ENCODE data around the gene NFIB.

The NFIB gene

DNA sequence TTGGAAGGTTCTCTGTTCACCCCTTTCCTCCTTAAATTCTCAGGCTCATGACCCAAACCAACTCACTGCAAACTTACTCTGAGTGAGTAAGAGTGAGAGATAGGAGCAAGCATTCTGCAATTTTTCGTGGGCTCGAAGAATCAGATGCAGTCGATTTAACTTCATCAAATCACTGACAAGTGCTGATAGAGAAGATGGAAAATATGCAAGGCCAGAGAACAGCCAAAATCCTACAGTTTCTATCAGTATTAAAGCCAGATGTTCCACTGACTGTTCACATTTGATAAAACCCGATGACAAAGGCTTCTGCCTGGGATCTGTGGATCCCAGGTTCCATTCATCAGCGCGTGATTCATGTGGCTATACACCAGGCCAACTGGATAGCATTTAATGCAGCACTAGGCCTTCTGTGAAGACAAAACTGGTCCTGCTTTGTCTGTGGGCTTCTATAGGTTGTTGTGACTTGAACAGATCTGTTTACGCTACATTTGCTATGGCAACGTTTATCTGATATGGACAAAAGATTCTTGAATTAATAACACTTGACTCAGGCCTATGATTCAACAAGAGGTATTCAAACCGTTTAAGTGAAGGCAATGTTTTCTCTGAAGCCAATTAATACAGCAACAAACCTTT, 251.2 kb downstream of the NFIB start:
- Histone ChIP-seq H3K9ac (ENCODE audit: insufficient read length, low read depth) (no peak overlapping the region), H3K9me3 (ENCODE audit: insufficient read depth, low read length) (no peaks in the 10 kb centered on the region), H3K36me3 (ENCODE audit: insufficient read depth, insufficient read length, low read length) (no peaks in the 10 kb centered on the region), H3K27me3 (ENCODE audit: insufficient read depth, insufficient read length) (no peaks in the 10 kb centered on the region), H3K4me3 (ENCODE audit: insufficient read length, low read depth) (no peak overlapping the region), H3K4me1 (ENCODE audit: insufficient read depth, insufficient read length) (no peaks in the 10 kb centered on the region)
- TF ChIP-seq YY1 (IDR thresholded peaks at IDR 0.05; ENCODE audit: insufficient read depth, insufficient read length) (no peak), ZNF274 (IDR thresholded peaks at IDR 0.05; ENCODE audit: low read depth, low read length) (no peak), SUZ12 (IDR thresholded peaks at IDR 0.05; ENCODE audit: extremely low read depth, insufficient read depth, insufficient read length) (no peak)
- DNase-seq (ENCODE audit: low read depth, low spot score): no peak

DNA sequence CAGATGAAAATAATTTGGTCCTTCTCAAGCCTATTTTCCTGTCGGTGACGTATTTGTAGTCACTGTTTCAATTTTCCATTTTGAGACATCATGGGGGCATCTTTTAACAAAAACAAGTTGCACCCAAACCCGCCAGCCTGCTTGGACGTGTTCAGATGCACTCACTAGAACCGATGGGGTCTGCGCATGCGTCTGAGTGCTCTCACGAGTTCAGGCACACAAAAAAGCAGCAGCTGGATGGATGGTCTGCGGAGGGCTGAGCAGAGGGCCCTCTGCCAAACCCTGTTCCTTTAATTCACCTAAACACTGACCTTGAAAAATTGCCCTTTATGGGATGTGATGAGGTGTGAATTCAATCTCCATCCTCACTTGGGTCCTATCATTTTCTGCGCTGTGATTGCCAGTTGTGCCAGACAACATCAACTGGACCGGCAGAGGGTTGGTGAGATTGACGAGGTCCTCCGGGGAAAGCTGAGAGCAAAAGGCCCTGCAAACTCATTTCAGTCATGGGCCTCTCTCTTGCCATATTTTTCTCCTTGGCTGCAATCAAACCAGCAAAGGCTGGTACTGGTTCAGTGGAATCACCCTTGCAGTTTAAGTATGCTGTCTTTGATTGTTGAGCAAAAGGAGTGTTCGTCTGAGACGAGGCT, 251.9 kb downstream of the NFIB start:
- no peak overlapping the region for H3K9ac ChIP-seq (ENCODE audit: insufficient read length, low read depth)
- no peaks in the 10 kb centered on the region for H3K36me3 ChIP-seq (ENCODE audit: insufficient read depth, insufficient read length, low read length)
- TF ChIP-seq SUZ12 (IDR thresholded peaks at IDR 0.05; ENCODE audit: extremely low read depth, insufficient read depth, insufficient read length) (no peak), YY1 (IDR thresholded peaks at IDR 0.05; ENCODE audit: insufficient read depth, insufficient read length) (no peak), ZNF274 (IDR thresholded peaks at IDR 0.05; ENCODE audit: low read depth, low read length) (no peak)
- no peak overlapping the region for H3K4me3 ChIP-seq (ENCODE audit: insufficient read length, low read depth)
- no peaks in the 10 kb centered on the region for H3K9me3 ChIP-seq (ENCODE audit: insufficient read depth, low read length)
- no peak for DNase-seq (ENCODE audit: low read depth, low spot score)
- no peaks in the 10 kb centered on the region for H3K4me1 ChIP-seq (ENCODE audit: insufficient read depth, insufficient read length)
- H3K27me3 ChIP-seq (ENCODE audit: insufficient read depth, insufficient read length): no peaks in the 10 kb centered on the region

DNA sequence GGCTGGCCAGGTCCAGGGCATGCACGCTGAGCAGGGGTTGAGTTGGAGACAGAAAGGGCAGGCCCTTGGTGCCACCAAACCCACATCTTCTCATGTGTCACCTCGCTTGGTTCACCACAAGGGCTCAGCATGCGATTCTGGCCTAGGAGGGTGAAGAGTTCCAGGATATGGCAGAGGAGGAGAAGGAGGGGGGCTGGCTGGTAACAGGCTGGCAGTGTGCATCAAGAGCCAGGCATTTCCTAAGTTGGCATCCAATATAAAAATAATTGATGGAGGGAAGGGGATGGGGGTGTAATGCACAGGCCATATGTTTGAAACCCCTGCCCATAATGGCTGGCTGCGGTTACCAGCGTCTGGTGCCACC, 255.6 kb downstream of the NFIB start:
- H3K4me1 ChIP-seq (ENCODE audit: insufficient read depth, insufficient read length): no peaks in the 10 kb centered on the region
- no peak overlapping the region for H3K9ac ChIP-seq (ENCODE audit: insufficient read length, low read depth)
- H3K27me3 ChIP-seq (ENCODE audit: insufficient read depth, insufficient read length): no peaks in the 10 kb centered on the region
- DNase-seq (ENCODE audit: low read depth, low spot score): no peak
- no peaks in the 10 kb centered on the region for H3K9me3 ChIP-seq (ENCODE audit: insufficient read depth, low read length)
- H3K4me3 ChIP-seq (ENCODE audit: insufficient read length, low read depth): no peak overlapping the region
- TF ChIP-seq YY1 (IDR thresholded peaks at IDR 0.05; ENCODE audit: insufficient read depth, insufficient read length) (no peak), ZNF274 (IDR thresholded peaks at IDR 0.05; ENCODE audit: low read depth, low read length) (no peak), SUZ12 (IDR thresholded peaks at IDR 0.05; ENCODE audit: extremely low read depth, insufficient read depth, insufficient read length) (no peak)
- no peaks in the 10 kb centered on the region for H3K36me3 ChIP-seq (ENCODE audit: insufficient read depth, insufficient read length, low read length)

DNA sequence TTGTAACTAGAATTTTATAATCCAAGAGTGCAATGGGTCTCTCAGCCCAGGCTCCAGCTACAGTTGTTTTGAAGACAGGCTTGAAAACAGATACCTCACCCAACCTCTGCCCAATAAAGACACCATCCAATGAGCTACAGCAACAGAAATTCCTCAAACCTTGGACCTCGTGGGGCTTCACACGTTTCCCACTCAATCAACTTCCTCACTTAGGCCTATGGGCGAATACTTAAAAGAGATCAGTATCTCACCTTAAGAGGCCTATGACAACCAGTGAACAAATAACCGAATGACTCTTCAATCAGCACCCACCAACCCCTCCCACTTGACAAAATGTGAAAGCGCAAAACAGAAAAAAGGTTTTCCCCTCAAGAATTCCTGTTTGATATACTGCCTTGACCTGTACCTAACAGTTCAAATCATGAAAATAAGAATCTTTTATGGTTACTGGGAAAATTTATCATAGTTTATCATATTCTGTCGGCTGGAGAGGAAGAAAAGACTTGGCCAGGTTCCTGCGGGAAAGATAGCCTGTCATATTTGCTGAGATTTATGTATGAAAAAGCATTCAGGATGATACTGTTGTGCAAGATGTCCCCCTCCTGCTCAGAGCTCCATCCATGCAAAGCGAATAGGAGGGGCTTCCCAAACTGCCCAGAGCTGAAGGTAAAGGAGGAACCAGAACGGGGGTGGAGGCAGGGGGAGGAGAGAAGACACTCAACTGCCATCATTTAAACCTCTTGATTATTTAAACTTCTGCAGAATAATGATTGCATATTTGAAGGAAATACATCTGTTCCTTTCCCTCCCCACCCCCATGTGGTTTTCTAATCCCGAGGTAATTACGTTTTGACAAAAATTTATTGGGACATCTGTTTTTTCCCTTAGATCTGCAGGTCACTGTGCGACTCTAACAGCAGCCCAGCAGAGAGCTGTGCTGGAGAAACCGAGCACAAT, 256.3 kb downstream of the NFIB start:
- H3K27me3 ChIP-seq (ENCODE audit: insufficient read depth, insufficient read length): no peaks in the 10 kb centered on the region
- no peak overlapping the region for H3K9ac ChIP-seq (ENCODE audit: insufficient read length, low read depth)
- no peaks in the 10 kb centered on the region for H3K4me1 ChIP-seq (ENCODE audit: insufficient read depth, insufficient read length)
- no peak for TF ChIP-seq ZNF274 (IDR thresholded peaks at IDR 0.05; ENCODE audit: low read depth, low read length)
- TF ChIP-seq YY1 (IDR thresholded peaks at IDR 0.05; ENCODE audit: insufficient read depth, insufficient read length): no peak
- no peak for TF ChIP-seq SUZ12 (IDR thresholded peaks at IDR 0.05; ENCODE audit: extremely low read depth, insufficient read depth, insufficient read length)
- H3K9me3 ChIP-seq (ENCODE audit: insufficient read depth, low read length): no peaks in the 10 kb centered on the region
- DNase-seq (ENCODE audit: low read depth, low spot score): no peak
- no peaks in the 10 kb centered on the region for H3K36me3 ChIP-seq (ENCODE audit: insufficient read depth, insufficient read length, low read length)
- no peak overlapping the region for H3K4me3 ChIP-seq (ENCODE audit: insufficient read length, low read depth)

DNA sequence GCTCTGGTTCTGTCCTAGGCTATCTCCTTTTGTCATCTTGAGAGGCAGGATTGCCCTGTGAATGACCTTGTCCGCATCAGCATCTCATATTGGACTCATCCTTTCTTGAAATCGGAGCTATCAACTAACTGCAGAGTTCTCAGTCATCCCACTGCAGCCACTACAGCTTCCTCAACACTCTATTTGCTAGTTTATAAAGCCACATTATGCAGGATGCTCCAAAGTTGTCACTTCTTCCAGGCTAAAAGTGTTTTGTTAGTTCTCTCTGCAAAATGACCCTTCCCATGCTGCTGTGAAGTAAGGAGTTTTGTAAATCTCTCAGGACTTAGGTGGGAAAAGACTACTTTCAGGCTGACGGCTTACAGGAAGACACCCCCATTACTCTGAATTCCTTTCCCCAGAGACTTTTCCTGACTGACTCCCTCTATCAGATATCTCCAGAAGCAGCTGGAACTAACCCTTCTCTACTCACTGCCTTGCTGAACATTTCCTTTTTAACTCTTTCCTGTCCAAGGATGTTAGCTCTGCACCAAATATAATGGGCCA, 257.6 kb downstream of the NFIB start:
- no peak for DNase-seq (ENCODE audit: low read depth, low spot score)
- Histone ChIP-seq H3K4me1 (ENCODE audit: insufficient read depth, insufficient read length) (no peaks in the 10 kb centered on the region), H3K36me3 (ENCODE audit: insufficient read depth, insufficient read length, low read length) (no peaks in the 10 kb centered on the region), H3K9ac (ENCODE audit: insufficient read length, low read depth) (no peak overlapping the region), H3K9me3 (ENCODE audit: insufficient read depth, low read length) (no peaks in the 10 kb centered on the region), H3K27me3 (ENCODE audit: insufficient read depth, insufficient read length) (no peaks in the 10 kb centered on the region), H3K4me3 (ENCODE audit: insufficient read length, low read depth) (no peak overlapping the region)
- TF ChIP-seq SUZ12 (IDR thresholded peaks at IDR 0.05; ENCODE audit: extremely low read depth, insufficient read depth, insufficient read length): no peak
- no peak for TF ChIP-seq ZNF274 (IDR thresholded peaks at IDR 0.05; ENCODE audit: low read depth, low read length)
- TF ChIP-seq YY1 (IDR thresholded peaks at IDR 0.05; ENCODE audit: insufficient read depth, insufficient read length): no peak

DNA sequence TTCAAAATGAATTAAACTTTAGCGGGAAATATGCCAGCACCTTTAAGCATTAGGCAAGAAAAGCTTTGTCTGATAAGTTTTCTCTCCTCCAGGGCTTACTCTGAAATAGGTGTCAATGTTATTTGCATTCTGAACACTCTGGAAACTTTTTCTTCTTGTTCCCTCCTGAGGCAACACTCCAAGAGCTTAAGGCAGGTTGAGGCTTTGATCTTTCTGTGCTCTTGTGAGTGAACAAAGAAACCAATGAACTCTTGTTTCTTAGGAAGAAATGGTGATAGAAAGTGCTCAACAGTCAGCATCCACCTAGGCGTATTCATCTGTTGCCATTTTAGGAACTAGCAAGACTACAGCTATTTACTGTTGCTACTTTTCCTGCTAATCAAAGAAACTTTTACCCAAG, 259.8 kb downstream of the NFIB start:
- no peak for DNase-seq (ENCODE audit: low read depth, low spot score)
- TF ChIP-seq YY1 (IDR thresholded peaks at IDR 0.05; ENCODE audit: insufficient read depth, insufficient read length): no peak
- TF ChIP-seq SUZ12 (IDR thresholded peaks at IDR 0.05; ENCODE audit: extremely low read depth, insufficient read depth, insufficient read length): no peak
- TF ChIP-seq ZNF274 (IDR thresholded peaks at IDR 0.05; ENCODE audit: low read depth, low read length): no peak
- no peak overlapping the region for H3K4me3 ChIP-seq (ENCODE audit: insufficient read length, low read depth)
- no peak overlapping the region for H3K9ac ChIP-seq (ENCODE audit: insufficient read length, low read depth)
- no peaks in the 10 kb centered on the region for H3K36me3 ChIP-seq (ENCODE audit: insufficient read depth, insufficient read length, low read length)
- H3K4me1 ChIP-seq (ENCODE audit: insufficient read depth, insufficient read length): no peaks in the 10 kb centered on the region
- H3K27me3 ChIP-seq (ENCODE audit: insufficient read depth, insufficient read length): no peaks in the 10 kb centered on the region
- H3K9me3 ChIP-seq (ENCODE audit: insufficient read depth, low read length): no peaks in the 10 kb centered on the region

All from NT2/D1 (cell line).